Occipital lobe (tissue), 2 donors: Measurements from ENCODE around the gene TXNDC8. TPM values are rescaled to one million over a fixed set of nuclear protein-coding genes. Genes with fewer than 3 reads are reported as not detected.
"Not testable (repeated sequence)": the region's sequence is repeated elsewhere in the genome, so short reads cannot be mapped to it uniquely, and the experiment has no call there.

Experiments
- DNase-seq: peaks from one replicate; lab custom pipeline; 2025; lab: John Stamatoyannopoulos, UW
- total RNA-seq: library from RNA; depleted of rRNA; stranded (reverse); fragments of >200 nt; gene quantifications from one replicate; pipeline ENCODE4 v1.2.3, GENCODE V29; 2014

The TXNDC8 gene
- total RNA-seq, result not detected

GRCh38 chr9:110337727-110338126 is at the start of gene TXNDC8:
TXNDC8 (minus strand) TSS chr9:110337863.
- DNase-seq, result no peak

GRCh38 chr9:110383491-110383890 is 45.8 kb upstream of the TXNDC8 start:
- no peak for DNase-seq

GRCh38 chr9:110382731-110383130 is 45.1 kb upstream of the TXNDC8 start:
- no peak for DNase-seq

GRCh38 chr9:110371411-110372007 is 33.8 kb upstream of the TXNDC8 start:
- no peak for DNase-seq

GRCh38 chr9:110370315-110370714 is 32.7 kb upstream of the TXNDC8 start:
- DNase-seq, result no peak

- no peak for DNase-seq
Observed at GRCh38 chr9:110364451-110364850, 26.8 kb upstream of the TXNDC8 start.

- DNase-seq, result not testable (repeated sequence)
Observed at GRCh38 chr9:110358992-110359391, 21.3 kb upstream of the TXNDC8 start.

GRCh38 chr9:110357505-110357904 is 19.8 kb upstream of the TXNDC8 start:
- DNase-seq, result no peak

GRCh38 chr9:110356639-110357395 is 19.2 kb upstream of the TXNDC8 start:
- DNase-seq, result no peak

GRCh38 chr9:110355911-110356310 is 18.2 kb upstream of the TXNDC8 start:
- no peak for DNase-seq

- no peak for DNase-seq
Observed at GRCh38 chr9:110351009-110351467, 13.4 kb upstream of the TXNDC8 start.

GRCh38 chr9:110346325-110346724 is 8.7 kb upstream of the TXNDC8 start:
- no peak for DNase-seq

- no peak for DNase-seq
Observed at GRCh38 chr9:110344821-110345220, 7.2 kb upstream of the TXNDC8 start.

GRCh38 chr9:110343551-110343950 is 5.9 kb upstream of the TXNDC8 start:
- no peak for DNase-seq

GRCh38 chr9:110340306-110340705 is 2.6 kb upstream of the TXNDC8 start:
- no peak for DNase-seq

- no peak for DNase-seq
Observed at GRCh38 chr9:110338143-110338542, 480 bp upstream of the TXNDC8 start.

GRCh38 chr9:110336363-110336762 is 1.3 kb downstream of the TXNDC8 start:
- DNase-seq, result no peak

- no peak for DNase-seq
Observed at GRCh38 chr9:110334871-110335270, 2.8 kb downstream of the TXNDC8 start.

GRCh38 chr9:110334183-110334582 is 3.5 kb downstream of the TXNDC8 start:
- DNase-seq, result no peak

- no peak for DNase-seq
Observed at GRCh38 chr9:110332766-110333165, 4.9 kb downstream of the TXNDC8 start.

- DNase-seq, result no peak
Observed at GRCh38 chr9:110330484-110331105, 7.1 kb downstream of the TXNDC8 start.

GRCh38 chr9:110329639-110330230 is 7.9 kb downstream of the TXNDC8 start:
- no peak for DNase-seq
